HepG2 (cell line): ENCODE measurements around the gene ICAM3. TPM values are rescaled to one million over a fixed set of nuclear protein-coding genes. Genes with fewer than 3 reads are reported as not detected.
A peak's percentile ranks its signal among the peaks of the same experiment; 100 is the strongest.

Experiments
- AKAP8 ChIP-seq: sonication (generic); formaldehyde crosslinking; IDR thresholded peaks from 2 replicates; pipeline ENCODE4 v1.5.1; 2020; ENCODE audit warnings: mild to moderate bottlenecking, missing genetic modification reagents
- ATF7-NPFF ChIP-seq: sonication (generic); formaldehyde crosslinking; IDR thresholded peaks from 2 replicates; pipeline ENCODE4 v1.8.1; 2023; ENCODE audit warnings: mild to moderate bottlenecking, low read depth, missing genetic modification reagents, moderate library complexity
- ELF3 ChIP-seq: IDR thresholded peaks from 2 replicates; pipeline ENCODE4 v1.6.1; 2016; ENCODE audit warnings: missing genetic modification reagents, missing compliant biosample characterization
- JDP2 ChIP-seq: sonication (generic); formaldehyde crosslinking; IDR thresholded peaks from 2 replicates; pipeline ENCODE4 v1.8.1; 2022; ENCODE audit warnings: missing genetic modification reagents, borderline replicate concordance
- MED1 ChIP-seq: sonication (generic); formaldehyde crosslinking; IDR thresholded peaks from 2 replicates; pipeline ENCODE4 v1.4.0; 2020; ENCODE audit warnings: missing genetic modification reagents
- MEIS1 ChIP-seq: sonication (generic); formaldehyde crosslinking; IDR thresholded peaks from 2 replicates; pipeline ENCODE4 v1.9.0; 2021; ENCODE audit warnings: mild to moderate bottlenecking, missing genetic modification reagents, moderate library complexity, borderline replicate concordance
- NFATC3 ChIP-seq: sonication (generic); formaldehyde crosslinking; IDR thresholded peaks from 2 replicates; pipeline ENCODE4 v1.5.1; 2020; ENCODE audit warnings: mild to moderate bottlenecking, missing genetic modification reagents
- ZBTB1 ChIP-seq: sonication (generic); formaldehyde crosslinking; IDR thresholded peaks from 2 replicates; pipeline ENCODE4 v1.4.0; 2020; ENCODE audit warnings: missing genetic modification reagents, borderline replicate concordance
- ZC3H13 ChIP-seq: sonication (generic); formaldehyde crosslinking; IDR thresholded peaks from 2 replicates; pipeline ENCODE4 v1.8.1; 2023; ENCODE audit warnings: mild to moderate bottlenecking, missing genetic modification reagents, moderate library complexity
- ZNF274 ChIP-seq: sonication (generic); formaldehyde crosslinking; IDR thresholded peaks from 2 replicates; pipeline ENCODE4 v1.5.1; 2020; ENCODE audit warnings: mild to moderate bottlenecking, missing genetic modification reagents
- ZNF446 ChIP-seq: sonication (generic); formaldehyde crosslinking; IDR thresholded peaks from 2 replicates; pipeline ENCODE4 v1.5.0; 2020; ENCODE audit warnings: mild to moderate bottlenecking, missing genetic modification reagents
- ZNF570 ChIP-seq: sonication (generic); formaldehyde crosslinking; IDR thresholded peaks from 2 replicates; pipeline ENCODE4 v1.4.0; 2020; ENCODE audit warnings: mild to moderate bottlenecking, missing genetic modification reagents, borderline replicate concordance
- ZNF577 ChIP-seq: sonication (generic); formaldehyde crosslinking; IDR thresholded peaks from 2 replicates; pipeline ENCODE4 v1.4.0; 2020; ENCODE audit warnings: mild to moderate bottlenecking, low read depth, missing genetic modification reagents, borderline replicate concordance
- ZNF670 ChIP-seq: sonication (generic); formaldehyde crosslinking; IDR thresholded peaks from 2 replicates; pipeline ENCODE4 v1.8.0; 2022; ENCODE audit warnings: mild to moderate bottlenecking, missing genetic modification reagents, borderline replicate concordance
- ZSCAN31 ChIP-seq: sonication (generic); formaldehyde crosslinking; IDR thresholded peaks from 2 replicates; pipeline ENCODE4 v1.5.0; 2020; ENCODE audit warnings: low read depth, mild to moderate bottlenecking, missing genetic modification reagents
- polyA plus RNA-seq, 8 experiments: library from polyadenylated mRNA; depleted of rRNA in 3 of 8; stranded (reverse) in 7 of 8; unstranded in 1 of 8; fragments of >200 nt; fragmentation: Illumina TruSeq in 4 of 8; extraction: Trizol in 4 of 8; gene quantifications; 2 replicates each; pipeline versions ENCODE4 v1.2.1 to v1.2.3, GENCODE V29; 2011 to 2016; ENCODE audit warnings: low read depth in 4 of 8, missing spikeins in 1 of 8, mixed read lengths in 1 of 8; ENCODE audit not compliant: insufficient read depth in 1 of 8
- total RNA-seq, 5 experiments: library from RNA; depleted of rRNA; stranded (reverse); fragments of >200 nt; fragmentation: Illumina TruSeq; extraction: Trizol; gene quantifications; 2 replicates each; pipeline ENCODE4 v1.2.3, GENCODE V29; 2016; ENCODE audit warnings: low read depth in 1 of 5
- TF ChIP-seq, protein P1 (sequence below): sonication (generic); formaldehyde crosslinking; IDR thresholded peaks from 2 replicates; pipeline ENCODE4 v1.4.0; 2020; ENCODE audit warnings: missing genetic modification reagents
- TF ChIP-seq, protein P2 (sequence below): IDR thresholded peaks from 2 replicates; pipeline ENCODE4 v1.6.1; 2016
- TF ChIP-seq, protein P3 (sequence below): IDR thresholded peaks from 2 replicates; pipeline ENCODE4 v1.6.1; 2016; ENCODE audit warnings: low read depth, borderline replicate concordance
- TF ChIP-seq, protein P4 (sequence below): IDR thresholded peaks from 2 replicates; pipeline ENCODE4 v1.6.1; 2016; ENCODE audit warnings: low read depth, missing genetic modification reagents, missing compliant biosample characterization

ICAM3 gene
- total and polyA plus RNA-seq, 2 of the 13 experiments (the other 11 are each of a cell fraction or from before 2014, with no cell fraction given): 14.1 to 21.0 TPM

DNA sequence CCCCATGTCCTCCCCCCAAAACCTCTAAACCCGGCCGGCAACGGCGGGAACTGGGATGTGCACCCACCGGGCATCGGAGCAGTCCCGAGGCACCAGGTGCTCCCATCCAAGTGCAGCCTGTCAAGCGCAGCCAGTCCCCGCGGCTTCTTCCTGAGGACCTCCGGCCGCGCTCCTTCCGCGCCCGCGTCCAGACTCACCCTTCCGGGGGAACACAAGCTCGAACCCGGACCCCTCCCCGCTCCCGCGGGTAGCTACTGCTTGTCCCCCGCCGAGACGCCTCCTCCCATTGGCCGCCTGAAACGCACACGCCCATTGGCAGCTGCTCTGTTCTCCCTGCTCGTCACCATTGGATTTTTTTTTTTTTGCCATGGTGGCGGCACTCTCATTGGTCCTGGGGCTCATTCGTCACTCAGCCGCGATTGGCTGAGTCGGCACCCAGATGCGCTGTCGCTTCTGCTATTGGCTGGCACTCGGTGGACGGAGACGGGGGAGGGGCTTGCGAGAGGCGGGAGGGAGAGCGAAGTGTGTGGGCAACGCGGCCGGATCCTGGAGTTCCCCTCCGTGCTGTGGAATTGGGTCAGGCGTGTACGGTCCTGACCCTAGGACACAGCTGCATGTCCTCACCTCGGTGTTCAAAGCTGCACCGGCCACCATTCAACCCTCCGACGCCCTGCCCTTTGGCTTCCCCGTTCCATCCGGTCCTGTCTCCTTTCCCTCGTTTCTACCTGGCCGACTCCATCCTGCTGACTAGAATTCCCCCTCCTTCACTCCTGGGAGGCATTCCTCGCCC, 41.1 kb upstream of the ICAM3 start, which contains the start of gene TYK2 (continued):
- TF ChIP-seq AKAP8 (no peak), MEIS1 (CRISPR knock-in tag) (no peak), ZSCAN31 (CRISPR knock-in tag) (peak; percentile 16; the same call in 1 of the 2 replicates), ZC3H13 (no peak; the same call in 1 of the 2 replicates), ELF3 (CRISPR knock-in tag) (peak; percentile 58), ZNF570 (CRISPR knock-in tag) (no peak), ZNF446 (CRISPR knock-in tag) (no peak; the same call in 1 of the 2 replicates), NFATC3 (CRISPR knock-in tag) (no peak), ZNF670 (CRISPR knock-in tag) (peak; percentile 36; the same call in 1 of the 2 replicates), MED1 (CRISPR knock-in tag) (peak; percentile 74), JDP2 (CRISPR knock-in tag) (no peak; the same call in 1 of the 2 replicates), ZBTB1 (CRISPR knock-in tag) (no peak), ATF7-NPFF (CRISPR knock-in tag) (peak; percentile 70; the same call in 1 of the 2 replicates), ZNF577 (no peak), ZNF274 (CRISPR knock-in tag) (no peak; the same call in 1 of the 2 replicates)
- TF ChIP-seq, protein P1, sequence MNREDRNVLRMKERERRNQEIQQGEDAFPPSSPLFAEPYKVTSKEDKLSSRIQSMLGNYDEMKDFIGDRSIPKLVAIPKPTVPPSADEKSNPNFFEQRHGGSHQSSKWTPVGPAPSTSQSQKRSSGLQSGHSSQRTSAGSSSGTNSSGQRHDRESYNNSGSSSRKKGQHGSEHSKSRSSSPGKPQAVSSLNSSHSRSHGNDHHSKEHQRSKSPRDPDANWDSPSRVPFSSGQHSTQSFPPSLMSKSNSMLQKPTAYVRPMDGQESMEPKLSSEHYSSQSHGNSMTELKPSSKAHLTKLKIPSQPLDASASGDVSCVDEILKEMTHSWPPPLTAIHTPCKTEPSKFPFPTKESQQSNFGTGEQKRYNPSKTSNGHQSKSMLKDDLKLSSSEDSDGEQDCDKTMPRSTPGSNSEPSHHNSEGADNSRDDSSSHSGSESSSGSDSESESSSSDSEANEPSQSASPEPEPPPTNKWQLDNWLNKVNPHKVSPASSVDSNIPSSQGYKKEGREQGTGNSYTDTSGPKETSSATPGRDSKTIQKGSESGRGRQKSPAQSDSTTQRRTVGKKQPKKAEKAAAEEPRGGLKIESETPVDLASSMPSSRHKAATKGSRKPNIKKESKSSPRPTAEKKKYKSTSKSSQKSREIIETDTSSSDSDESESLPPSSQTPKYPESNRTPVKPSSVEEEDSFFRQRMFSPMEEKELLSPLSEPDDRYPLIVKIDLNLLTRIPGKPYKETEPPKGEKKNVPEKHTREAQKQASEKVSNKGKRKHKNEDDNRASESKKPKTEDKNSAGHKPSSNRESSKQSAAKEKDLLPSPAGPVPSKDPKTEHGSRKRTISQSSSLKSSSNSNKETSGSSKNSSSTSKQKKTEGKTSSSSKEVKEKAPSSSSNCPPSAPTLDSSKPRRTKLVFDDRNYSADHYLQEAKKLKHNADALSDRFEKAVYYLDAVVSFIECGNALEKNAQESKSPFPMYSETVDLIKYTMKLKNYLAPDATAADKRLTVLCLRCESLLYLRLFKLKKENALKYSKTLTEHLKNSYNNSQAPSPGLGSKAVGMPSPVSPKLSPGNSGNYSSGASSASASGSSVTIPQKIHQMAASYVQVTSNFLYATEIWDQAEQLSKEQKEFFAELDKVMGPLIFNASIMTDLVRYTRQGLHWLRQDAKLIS (CRISPR knock-in tag): no peak
- TF ChIP-seq, protein P2, sequence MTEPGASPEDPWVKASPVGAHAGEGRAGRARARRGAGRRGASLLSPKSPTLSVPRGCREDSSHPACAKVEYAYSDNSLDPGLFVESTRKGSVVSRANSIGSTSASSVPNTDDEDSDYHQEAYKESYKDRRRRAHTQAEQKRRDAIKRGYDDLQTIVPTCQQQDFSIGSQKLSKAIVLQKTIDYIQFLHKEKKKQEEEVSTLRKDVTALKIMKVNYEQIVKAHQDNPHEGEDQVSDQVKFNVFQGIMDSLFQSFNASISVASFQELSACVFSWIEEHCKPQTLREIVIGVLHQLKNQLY: no peak
- TF ChIP-seq, protein P3, sequence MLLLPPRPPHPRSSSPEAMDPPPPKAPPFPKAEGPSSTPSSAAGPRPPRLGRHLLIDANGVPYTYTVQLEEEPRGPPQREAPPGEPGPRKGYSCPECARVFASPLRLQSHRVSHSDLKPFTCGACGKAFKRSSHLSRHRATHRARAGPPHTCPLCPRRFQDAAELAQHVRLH: peak; percentile 59
- TF ChIP-seq, protein P4, sequence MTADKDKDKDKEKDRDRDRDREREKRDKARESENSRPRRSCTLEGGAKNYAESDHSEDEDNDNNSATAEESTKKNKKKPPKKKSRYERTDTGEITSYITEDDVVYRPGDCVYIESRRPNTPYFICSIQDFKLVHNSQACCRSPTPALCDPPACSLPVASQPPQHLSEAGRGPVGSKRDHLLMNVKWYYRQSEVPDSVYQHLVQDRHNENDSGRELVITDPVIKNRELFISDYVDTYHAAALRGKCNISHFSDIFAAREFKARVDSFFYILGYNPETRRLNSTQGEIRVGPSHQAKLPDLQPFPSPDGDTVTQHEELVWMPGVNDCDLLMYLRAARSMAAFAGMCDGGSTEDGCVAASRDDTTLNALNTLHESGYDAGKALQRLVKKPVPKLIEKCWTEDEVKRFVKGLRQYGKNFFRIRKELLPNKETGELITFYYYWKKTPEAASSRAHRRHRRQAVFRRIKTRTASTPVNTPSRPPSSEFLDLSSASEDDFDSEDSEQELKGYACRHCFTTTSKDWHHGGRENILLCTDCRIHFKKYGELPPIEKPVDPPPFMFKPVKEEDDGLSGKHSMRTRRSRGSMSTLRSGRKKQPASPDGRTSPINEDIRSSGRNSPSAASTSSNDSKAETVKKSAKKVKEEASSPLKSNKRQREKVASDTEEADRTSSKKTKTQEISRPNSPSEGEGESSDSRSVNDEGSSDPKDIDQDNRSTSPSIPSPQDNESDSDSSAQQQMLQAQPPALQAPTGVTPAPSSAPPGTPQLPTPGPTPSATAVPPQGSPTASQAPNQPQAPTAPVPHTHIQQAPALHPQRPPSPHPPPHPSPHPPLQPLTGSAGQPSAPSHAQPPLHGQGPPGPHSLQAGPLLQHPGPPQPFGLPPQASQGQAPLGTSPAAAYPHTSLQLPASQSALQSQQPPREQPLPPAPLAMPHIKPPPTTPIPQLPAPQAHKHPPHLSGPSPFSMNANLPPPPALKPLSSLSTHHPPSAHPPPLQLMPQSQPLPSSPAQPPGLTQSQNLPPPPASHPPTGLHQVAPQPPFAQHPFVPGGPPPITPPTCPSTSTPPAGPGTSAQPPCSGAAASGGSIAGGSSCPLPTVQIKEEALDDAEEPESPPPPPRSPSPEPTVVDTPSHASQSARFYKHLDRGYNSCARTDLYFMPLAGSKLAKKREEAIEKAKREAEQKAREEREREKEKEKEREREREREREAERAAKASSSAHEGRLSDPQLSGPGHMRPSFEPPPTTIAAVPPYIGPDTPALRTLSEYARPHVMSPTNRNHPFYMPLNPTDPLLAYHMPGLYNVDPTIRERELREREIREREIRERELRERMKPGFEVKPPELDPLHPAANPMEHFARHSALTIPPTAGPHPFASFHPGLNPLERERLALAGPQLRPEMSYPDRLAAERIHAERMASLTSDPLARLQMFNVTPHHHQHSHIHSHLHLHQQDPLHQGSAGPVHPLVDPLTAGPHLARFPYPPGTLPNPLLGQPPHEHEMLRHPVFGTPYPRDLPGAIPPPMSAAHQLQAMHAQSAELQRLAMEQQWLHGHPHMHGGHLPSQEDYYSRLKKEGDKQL: no peak
